Activated CD4-positive, alpha-beta T cell treated with anti-CD3 and anti-CD28 coated beads for 48 hours (primary cell): ENCODE results near the gene METTL6.
A peak's percentile ranks its signal among the peaks of the same experiment; 100 is the strongest.
"Not testable (repeated sequence)": the region's sequence is repeated elsewhere in the genome, so short reads cannot be mapped to it uniquely, and the experiment has no call there.

Experiments
- DNase-seq: peaks from one replicate; pipeline ENCODE4 v3.0.0-alpha.2; 2020

Gene METTL6

DNA sequence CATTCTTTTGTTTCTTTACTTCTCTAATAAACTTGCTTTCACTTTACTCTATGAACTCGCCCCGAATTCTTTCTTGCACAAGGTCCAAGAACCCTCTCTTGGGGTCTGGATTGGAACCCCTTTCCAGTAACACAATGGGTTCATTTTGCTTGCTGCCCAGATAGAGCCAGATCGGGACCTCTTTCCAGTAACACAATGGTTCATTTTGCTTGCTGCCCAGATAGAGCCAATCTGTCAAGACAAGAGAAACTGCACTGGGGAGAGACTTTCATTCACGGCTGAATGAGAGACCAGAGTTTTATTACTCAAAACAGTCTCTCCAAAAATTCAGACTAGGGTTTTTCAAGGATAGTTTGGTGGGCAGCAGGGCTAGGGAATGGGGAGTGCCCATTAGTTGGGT lies 25.4 kb downstream of the METTL6 start:
- no peak for DNase-seq

DNA sequence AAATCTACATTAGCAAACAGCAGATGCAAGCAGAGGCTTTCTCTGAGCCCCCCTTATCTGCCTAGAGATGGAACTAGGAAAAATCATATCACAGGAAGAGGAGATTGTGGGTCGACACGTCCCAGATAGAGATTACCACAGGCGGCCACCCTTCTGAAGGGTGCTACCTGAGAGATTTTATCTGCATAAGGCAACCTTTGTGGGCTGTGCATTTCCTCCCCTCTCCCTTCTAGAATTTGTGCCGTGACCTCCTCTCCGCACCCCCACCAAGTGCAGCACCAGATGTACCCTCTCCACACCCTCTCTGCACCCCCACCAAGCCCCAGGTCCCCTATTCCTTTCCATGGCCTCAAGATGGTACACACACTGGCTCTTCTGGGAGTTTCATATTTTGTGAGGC lies 27.4 kb downstream of the METTL6 start:
- no peak for DNase-seq

DNA sequence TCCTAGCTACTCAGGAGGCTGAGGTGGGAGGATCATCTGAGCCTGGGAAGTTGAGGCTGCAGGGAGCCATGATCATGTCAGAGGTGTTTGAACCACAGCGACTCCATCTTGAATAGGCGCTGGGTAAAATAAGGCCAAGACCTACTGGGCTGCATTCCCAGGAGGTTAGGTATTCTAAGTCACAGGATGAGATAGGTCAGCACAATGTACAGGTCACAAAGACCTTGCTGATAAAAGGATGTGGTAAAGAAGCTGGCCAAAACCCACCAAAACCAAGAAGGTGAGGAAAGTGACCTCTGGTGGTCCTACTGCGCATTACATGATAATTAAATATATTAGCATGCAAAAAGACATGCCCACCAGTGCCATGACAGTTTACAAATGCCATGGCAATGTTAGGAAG lies 28.6 kb downstream of the METTL6 start:
- not testable (repeated sequence) for DNase-seq

DNA sequence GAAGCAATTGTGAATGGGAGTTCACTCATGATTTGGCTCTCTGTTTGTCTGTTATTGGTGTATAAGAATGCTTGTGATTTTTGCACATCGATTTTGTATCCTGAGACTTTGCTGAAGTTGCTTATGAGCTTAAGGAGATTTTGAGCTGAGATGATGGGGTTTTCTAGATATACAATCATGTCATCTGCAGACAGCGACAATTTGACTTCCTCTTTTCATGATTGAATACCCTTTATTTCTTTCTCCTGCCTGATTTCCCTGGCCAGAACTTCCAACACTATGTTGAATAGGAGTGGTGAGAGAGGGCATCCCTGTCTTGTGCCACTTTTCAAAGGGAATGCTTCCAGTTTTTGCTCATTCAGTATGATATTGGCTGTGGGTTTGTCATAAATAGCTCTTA lies 34.1 kb downstream of the METTL6 start:
- DNase-seq = not testable (repeated sequence)

DNA sequence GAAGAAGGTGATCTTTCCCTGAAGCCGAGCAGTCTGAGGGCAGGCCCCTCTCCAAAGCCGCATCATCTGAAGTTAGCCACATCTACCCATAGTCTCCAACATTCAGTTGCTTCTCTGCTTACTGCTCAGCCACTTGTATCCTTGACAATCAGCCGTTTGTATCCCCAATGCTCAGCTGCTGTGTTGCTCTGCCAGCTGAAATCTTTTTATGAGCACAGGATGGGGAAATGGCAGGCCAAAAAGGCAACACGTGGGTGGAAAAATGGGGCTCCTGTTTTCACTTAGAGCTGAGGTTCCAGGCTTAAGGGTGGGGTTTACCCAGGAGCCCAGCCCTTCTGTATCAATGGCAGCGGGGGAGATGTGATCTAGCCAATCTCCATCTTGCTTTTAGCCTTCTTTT lies 36.3 kb downstream of the METTL6 start:
- no peak for DNase-seq

DNA sequence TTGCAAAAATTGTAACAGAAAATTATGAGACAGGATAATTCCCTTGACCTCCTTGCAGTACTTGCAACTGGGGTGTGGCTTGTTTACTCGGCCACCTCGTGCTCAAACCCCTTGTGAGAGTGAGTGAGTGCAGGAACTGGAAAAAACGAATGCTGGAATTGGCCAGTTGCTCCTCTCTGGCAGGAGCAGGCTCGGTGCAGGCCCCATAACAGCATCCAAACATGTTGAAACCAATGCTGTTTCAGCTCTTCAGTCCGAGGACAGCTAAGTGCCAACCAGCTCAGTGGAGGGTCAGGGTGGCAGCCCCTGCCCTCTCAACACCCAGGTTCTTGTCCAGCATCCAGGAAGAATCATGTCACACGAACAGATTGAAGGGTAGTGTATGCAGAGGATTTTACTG lies 36.9 kb downstream of the METTL6 start:
- no peak for DNase-seq

DNA sequence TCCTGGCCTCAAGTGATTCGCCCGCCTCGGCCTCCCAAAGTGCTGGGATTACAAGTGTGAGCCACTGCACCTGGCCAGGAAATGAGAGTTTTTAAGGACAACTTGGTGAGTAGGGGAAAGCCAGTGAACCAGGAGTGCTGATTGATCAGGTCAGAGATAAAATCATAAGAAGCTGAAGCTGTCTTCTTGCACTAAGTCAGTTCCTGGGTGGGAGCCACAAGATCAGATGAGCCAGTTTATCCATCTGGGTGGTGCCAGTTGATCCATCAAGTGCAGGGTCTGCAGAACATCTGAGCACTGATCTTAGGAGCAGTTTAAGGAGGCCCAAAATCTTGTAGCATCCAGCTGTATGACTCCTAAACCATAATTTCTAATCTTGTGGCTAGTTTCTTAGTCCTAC lies 39.0 kb downstream of the METTL6 start:
- not testable (repeated sequence) for DNase-seq

DNA sequence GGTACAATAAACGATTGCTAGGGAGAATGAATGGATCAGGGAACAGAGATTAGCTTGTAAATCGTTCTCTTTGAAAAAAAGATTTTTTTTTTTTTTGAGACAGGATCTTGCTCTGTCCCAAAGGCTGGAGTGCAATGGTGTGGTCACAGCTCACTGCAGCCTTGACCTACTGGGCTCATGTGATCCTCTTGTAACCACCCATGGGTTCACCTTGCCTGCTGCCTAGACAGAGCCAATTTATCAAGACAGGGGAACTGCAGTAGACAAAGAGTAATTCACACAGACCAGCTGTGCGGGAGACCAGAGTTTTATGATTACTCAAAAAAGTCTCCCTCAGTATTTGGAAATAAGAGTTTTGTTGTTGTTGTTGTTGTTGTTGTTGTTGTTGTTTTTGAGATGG lies 39.6 kb downstream of the METTL6 start:
- no peak for DNase-seq

DNA sequence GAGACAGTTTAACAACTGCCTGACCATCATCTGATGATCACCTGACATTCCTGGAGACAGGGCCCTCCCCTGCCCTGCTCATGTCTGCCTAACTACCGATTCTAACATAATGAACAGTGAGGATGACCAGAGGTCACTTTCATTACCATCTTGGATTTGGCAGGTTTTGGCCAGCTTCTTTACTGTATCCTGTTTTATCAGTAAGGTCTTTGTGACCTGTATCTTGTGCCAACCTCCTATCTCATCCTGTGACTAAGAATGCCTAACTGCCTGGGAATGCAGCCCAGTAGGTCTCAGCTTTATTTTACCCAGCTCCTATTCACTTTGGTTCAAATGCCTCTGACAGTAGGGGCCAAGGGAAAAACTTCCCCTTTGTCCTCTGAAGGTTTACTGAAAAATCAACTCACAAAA lies 40.2 kb downstream of the METTL6 start:
- no peak for DNase-seq

DNA sequence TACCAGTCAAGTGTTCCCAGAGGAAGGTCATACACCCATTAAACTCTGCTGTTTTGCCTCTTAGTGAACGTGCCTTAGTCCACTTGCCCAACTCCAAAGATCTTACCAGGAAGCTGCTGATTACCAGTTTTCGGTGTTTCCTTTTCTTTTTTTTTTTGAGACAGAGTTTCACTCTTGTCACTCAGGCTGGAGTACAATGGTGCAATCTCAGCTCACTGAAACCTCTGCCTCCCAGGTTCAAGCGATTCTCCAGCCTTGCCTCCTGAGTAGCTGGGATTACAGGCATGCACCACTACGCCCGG lies 40.7 kb downstream of the METTL6 start:
- not testable (repeated sequence) for DNase-seq

DNA sequence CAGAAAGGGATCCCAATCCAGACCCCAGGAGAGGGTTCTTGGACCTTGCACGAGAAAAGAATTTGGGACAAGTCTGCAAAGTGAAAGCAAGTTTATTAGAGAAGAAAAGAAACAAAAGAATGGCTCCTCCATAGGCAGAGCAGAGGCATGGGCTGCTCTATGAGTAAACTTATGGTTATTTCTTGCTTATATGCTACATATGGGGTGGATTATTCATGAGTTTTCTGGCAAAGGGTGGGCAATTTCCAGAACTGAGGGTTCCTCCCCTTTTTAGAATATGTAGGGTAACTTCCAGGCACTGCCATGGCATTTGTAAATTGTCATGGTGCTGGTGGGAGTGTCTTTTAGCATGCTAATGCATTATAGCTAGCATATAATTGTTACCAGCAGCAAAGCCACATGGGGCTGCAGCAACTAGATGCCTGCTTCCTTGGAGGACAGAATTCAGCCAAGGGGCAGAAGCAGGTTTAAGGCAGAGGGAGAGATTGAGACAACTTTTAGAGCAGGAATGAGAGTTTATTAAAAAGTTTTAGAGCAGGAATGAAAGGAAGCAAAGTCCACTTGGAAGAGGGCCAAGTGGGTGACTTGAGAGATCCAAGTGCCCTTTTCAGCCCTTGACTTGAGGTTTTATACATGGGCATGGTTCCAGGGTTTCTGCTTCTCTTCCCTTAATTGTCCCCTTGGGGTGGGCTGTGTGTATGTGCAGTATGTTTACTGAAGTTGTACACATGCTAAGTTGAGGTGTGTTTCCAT lies 41.3 kb downstream of the METTL6 start:
- no peak for DNase-seq

DNA sequence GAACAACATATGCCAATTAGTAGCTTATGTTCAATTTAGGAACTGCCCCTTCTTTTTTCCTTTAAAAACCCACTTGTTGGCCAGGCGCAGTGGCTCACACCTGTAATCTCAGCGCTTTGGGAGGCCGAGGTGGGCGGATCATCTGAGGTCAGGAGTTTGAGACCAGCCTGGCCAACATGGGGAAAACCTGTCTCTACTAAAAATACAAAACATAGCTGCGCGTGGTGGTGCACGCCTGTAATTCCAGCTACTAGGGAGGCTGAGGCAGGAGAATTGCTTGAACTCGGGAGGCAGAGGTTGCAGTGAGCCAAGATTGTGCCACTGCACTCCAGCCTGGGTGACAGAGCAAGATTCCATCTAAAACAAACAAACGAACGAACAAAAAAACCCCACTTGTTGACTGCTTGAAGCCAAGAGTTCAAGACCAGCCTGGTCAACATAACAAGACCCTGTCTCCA lies 42.1 kb downstream of the METTL6 start:
- not testable (repeated sequence) for DNase-seq

DNA sequence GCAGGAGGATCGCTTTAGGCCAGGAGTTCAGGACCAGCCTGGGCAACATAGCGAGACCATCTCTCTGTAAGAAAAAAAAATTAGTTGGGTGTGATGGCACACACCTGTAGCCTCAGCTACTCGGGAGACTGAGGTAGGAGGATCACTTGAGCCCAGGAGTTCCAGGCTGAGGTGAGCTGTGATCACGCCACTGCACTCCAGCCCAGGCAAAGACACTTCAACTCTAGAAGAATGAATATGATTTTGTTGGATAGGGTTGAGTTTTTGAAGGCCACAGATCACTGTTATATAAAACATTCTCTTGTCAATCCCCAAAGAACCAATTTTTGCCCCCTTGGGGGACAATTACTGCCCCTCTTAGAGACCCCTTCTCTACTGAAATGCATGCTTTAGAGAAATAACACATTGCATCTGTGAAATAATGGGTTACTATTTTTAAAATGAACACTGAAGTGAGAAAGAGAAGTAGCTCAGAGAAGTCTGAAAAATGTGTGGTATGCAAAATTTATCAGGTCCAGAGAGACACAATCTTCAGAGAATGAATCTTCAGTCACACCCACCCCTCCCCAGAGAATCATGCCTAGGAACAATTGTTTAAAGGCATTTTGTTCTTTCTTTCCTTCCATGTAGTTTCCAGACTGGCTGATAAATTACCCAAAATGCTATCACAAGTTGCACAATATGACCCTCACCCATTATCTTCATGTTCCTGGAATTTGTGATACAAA lies 42.7 kb downstream of the METTL6 start:
- no peak for DNase-seq

DNA sequence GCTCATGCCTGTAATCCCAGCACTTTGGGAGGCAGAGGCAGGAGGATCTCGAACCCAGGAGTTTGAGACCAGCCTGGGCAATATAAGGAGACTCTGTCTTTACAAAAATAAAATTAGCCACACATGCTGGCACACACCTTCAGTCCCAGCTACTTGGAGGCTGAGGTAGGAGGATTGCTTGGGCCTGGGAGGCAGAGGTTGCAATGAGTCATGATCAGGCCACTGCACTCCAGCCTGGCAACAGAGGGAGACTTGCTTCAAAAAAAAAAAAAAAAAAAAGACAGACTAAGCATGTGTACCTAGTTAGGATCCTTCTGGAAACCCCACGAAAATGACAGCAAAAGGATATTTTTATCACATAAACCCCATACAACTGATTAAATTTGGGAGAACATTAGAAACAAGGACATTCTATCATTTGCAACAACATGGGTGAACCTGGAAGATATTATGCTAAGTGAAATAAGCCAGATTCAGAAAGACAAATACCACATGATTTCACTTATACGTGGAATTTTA lies 44.9 kb downstream of the METTL6 start:
- no peak for DNase-seq

DNA sequence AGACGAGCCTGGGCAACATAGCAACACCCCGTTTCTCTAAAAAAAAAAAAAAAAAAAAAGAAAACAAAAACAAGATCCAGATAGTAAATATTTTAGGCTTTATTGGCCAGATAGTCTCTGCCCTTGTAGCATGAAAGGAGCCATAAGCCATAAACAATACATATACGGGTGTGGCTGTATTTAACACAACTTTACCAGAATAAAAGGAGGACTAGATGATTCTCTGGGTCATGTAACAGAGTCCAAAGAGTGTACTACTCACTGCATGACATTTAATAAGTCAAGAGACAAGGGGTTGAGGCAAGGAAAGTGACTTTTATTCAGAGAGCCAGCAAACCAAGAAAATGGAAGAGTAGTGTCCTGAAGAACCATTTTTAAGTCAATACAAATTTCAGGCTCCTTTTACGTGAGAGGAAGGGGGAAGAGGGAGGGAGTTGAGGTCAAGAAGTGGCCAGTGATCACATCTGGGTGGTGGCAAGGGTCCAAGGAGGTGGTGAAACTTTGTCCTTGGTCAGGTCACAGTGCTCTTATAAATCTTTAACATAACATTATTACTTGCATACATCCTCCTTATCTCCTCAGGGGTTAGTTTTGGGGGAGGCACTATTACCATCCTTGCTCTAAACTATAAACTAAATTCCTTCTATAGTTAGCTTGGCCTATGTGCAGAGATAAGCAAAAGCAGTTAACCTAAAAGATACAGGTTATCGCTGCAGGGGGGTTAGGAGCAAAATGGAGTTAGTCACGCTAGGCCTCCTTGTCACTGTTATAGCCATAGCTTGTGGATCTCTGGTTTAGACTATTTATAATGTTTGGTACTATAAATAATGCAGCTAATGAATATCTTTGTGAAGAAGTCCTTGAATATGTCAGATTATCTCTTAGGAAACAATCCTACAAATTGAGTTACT lies 46.1 kb downstream of the METTL6 start:
- DNase-seq = no peak

DNA sequence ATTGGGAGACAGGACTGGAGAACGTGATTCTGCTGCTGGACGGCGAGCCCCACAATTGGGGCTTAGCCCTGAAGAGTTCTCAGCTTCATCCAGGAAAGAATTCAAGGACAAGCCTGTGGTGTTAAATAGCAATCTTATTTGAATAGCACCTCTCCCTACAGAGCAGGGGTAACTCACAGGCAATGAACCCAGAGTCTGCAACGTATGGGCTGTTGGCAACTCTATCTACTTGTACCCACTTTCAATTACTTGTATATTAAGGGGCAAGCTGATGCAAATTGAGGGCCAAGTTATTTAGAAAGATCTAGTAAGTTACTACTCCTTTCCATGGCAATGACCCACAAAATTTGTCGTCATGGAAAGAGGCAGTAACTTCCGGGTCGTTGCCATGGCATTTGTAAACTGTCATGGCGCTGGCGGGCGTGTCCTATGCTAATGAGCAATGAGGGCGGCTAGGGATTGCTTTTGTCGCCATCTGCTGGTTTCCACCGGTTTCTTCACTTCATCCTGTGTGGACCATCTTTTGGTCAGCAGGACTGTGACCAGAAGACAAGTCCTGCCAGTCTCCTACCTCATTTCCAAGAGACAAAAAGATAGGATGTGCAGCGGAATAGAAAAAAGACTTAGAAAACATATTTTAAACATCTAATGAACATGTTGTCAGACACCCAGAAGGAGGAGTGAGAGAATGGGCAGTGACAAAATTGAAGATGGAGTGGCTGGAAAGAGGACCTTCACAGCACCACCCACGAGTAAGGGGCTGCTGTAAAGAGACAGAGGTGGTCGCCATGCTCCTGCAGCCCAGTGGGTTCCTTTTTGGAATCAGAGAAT lies 49.2 kb downstream of the METTL6 start:
- DNase-seq = peak; percentile 96

DNA sequence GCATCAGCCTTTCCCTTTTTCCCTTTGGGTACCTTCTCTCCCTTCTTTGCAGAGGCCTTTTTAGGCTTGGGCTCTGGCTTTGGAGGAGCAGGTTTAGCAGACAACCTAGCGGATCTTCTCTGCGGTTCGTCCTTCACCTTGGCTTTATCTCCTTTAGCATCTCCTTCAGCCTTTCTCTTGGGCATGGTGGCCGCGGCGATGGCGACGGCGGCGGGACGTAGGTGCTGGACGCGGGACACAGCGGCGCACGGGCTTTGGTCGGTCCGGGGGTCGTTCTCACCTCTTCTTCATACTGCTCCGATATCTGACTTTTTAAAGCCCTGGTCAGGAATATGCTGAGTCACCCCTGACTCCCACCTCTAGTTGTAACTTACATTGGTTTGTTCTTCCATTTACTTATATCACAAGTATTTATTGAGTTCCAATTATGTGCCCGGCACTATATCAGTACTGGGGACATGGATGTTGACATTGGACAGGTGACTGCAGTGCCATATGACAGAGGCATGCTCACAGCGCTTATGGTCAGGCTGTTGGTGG lies 51.8 kb downstream of the METTL6 start:
- DNase-seq = no peak

DNA sequence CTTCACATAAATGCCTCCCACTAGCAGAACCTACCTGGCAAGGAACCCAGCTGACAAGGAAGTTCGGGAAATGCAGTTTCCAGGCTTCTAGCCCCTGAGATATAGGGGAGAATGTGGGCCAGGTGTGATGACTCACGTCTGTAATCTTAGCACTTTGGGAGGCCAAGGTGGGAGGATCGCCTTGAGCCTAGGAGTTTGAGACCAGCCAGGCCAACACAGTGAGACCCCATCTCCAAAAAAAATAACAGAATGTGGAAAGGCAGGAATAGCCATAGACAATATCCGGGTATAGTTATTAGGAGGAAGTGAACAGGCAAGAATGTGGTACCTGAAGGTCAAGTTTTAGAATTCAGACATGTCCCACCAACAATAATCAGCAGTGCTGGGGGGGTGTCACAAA lies 54.4 kb downstream of the METTL6 start:
- DNase-seq = no peak

DNA sequence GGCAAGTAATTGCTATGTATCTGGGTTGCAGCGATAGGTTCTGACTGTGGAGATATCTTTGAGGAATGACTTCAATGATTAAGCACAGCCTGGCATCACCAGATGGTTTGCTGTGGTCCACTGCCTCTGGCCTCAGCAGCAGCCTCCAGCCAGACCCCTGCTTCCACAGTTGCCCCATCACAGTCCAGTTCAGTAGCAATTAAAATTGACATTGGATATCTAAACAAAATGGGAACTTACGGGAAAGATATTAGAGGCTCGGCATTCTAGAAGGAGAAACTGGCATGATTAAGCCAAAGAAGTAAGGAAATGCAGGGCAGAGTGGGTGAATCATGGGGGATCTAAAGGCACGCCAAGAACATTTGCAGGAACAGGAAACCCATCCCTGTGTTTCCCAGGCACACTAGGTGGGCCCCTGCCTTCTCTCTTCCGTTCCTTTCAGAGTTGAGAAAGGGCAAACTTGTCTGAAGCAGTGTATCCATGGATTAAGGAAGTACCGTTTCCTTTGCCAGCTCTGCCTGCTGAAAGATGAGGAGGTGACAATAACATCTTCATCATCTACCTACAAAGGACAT lies 58.7 kb downstream of the METTL6 start:
- no peak for DNase-seq

DNA sequence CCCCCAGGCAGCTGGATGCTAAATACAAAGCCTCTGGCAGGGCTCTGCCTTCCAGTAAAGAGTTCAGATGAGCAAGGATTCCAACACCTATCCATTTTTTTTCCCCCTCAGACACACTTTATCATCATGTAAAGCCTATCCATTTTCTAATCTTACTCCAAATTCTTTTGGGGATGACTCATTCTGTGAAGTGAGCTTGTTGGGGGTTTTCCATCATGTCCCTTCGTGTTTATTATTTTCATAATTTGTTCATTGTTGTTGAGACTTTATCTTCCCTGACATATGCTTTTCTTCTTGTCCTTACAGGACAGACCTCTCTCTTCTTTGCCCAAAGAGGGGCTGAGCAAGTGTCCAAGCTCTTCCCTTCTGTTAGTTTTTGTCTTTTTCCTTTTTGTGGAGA lies 60.3 kb downstream of the METTL6 start:
- no peak for DNase-seq

DNA sequence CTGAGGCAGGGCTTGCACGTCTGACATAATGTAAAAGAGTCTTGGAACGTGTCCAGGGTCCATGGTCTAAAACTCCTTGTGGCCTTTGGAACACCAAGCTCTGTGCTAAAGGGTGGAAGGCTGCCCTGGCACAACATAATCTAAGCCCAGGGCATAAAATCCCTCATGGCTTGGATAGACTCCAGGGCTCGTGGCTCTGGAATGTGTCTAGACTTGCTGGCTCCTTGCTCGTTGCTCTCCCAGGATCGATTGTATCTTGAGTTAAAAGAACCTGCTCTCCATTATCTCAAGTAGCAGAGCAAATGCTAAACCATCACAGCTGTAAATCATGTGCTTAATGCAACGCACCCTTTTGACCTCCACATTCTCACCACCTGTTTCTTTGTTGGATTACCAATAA lies 63.3 kb downstream of the METTL6 start:
- not testable (repeated sequence) for DNase-seq
